ENCODE data around the gene KCNJ10. TPM values are rescaled to one million over a fixed set of nuclear protein-coding genes. Genes with fewer than 3 reads are reported as not detected.

Gene KCNJ10
- total and polyA plus RNA-seq, 8 donors, result 0.27 to 0.72 (median 0.56) TPM; not detected in 1

- intact Hi-C loops (cut with DNase I), result no loop called here
- Histone ChIP-seq H3K27me3 (no peaks in the 10 kb centered on the region), H3K9me3 (no peaks in the 10 kb centered on the region), H3K4me3 (no peak overlapping the region), H3K27ac (no peak overlapping the region), H3K4me1 (no peaks in the 10 kb centered on the region), H3K36me3 (no peaks in the 10 kb centered on the region)
- DNase-seq (no peak), ATAC-seq (no peak)
- no peak for TF ChIP-seq CTCF (IDR thresholded peaks at IDR 0.05)
Observed at GRCh38 chr1:160022330-160023310, 47.3 kb downstream of the KCNJ10 start.

- H3K4me1 ChIP-seq, result no peaks in the 10 kb centered on the region
- no peak overlapping the region for H3K27ac ChIP-seq
- no peaks in the 10 kb centered on the region for H3K27me3 ChIP-seq
- intact Hi-C loops (cut with DNase I), result no loop called here
- no peaks in the 10 kb centered on the region for H3K36me3 ChIP-seq
- DNase-seq (no peak), ATAC-seq (no peak)
- no peak overlapping the region for H3K4me3 ChIP-seq
- TF ChIP-seq CTCF (IDR thresholded peaks at IDR 0.05), result no peak
- no peaks in the 10 kb centered on the region for H3K9me3 ChIP-seq
Observed at GRCh38 chr1:160021376-160022074, 48.4 kb downstream of the KCNJ10 start.

GRCh38 chr1:160020196-160020595 is 49.8 kb downstream of the KCNJ10 start:
- no peaks in the 10 kb centered on the region for H3K27me3 ChIP-seq
- ATAC-seq (no peak), DNase-seq (no peak)
- H3K4me3 ChIP-seq, result no peak overlapping the region
- H3K4me1 ChIP-seq, result no peaks in the 10 kb centered on the region
- H3K36me3 ChIP-seq, result no peaks in the 10 kb centered on the region
- no peak overlapping the region for H3K27ac ChIP-seq
- intact Hi-C loops (cut with DNase I), result no loop called here
- TF ChIP-seq CTCF (IDR thresholded peaks at IDR 0.05), result no peak
- no peaks in the 10 kb centered on the region for H3K9me3 ChIP-seq

- TF ChIP-seq CTCF (IDR thresholded peaks at IDR 0.05), result no peak
- intact Hi-C loops (cut with DNase I), result no loop called here
- no peaks in the 10 kb centered on the region for H3K4me1 ChIP-seq
- no peak overlapping the region for H3K4me3 ChIP-seq
- DNase-seq, result no peak
- H3K27ac ChIP-seq, result no peak overlapping the region
- no peaks in the 10 kb centered on the region for H3K9me3 ChIP-seq
- no peaks in the 10 kb centered on the region for H3K27me3 ChIP-seq
- no peak for ATAC-seq
- H3K36me3 ChIP-seq, result no peaks in the 10 kb centered on the region
Observed at GRCh38 chr1:160018900-160019299, 51.1 kb downstream of the KCNJ10 start.

GRCh38 chr1:160018347-160018746 is 51.6 kb downstream of the KCNJ10 start:
- no peak overlapping the region for H3K4me3 ChIP-seq
- H3K36me3 ChIP-seq, result no peaks in the 10 kb centered on the region
- no peak for TF ChIP-seq CTCF (IDR thresholded peaks at IDR 0.05)
- no peaks in the 10 kb centered on the region for H3K27me3 ChIP-seq
- no peaks in the 10 kb centered on the region for H3K9me3 ChIP-seq
- H3K27ac ChIP-seq, result no peak overlapping the region
- intact Hi-C loops (cut with DNase I), result no loop called here
- no peaks in the 10 kb centered on the region for H3K4me1 ChIP-seq
- ATAC-seq, result no peak
- no peak for DNase-seq
